HG02759 (cell line): ENCODE results near the gene SLC22A14.
A peak's percentile ranks its signal among the peaks of the same experiment; 100 is the strongest.

Experiments used
- ATAC-seq: cut with Tn5 transposase; IDR thresholded peaks from one replicate; pipeline ENCODE4 v1.9.1; 2021; ENCODE audit warnings: mild to moderate bottlenecking, moderate library complexity; ENCODE audit not compliant: unreplicated experiment

SLC22A14 gene

DNA sequence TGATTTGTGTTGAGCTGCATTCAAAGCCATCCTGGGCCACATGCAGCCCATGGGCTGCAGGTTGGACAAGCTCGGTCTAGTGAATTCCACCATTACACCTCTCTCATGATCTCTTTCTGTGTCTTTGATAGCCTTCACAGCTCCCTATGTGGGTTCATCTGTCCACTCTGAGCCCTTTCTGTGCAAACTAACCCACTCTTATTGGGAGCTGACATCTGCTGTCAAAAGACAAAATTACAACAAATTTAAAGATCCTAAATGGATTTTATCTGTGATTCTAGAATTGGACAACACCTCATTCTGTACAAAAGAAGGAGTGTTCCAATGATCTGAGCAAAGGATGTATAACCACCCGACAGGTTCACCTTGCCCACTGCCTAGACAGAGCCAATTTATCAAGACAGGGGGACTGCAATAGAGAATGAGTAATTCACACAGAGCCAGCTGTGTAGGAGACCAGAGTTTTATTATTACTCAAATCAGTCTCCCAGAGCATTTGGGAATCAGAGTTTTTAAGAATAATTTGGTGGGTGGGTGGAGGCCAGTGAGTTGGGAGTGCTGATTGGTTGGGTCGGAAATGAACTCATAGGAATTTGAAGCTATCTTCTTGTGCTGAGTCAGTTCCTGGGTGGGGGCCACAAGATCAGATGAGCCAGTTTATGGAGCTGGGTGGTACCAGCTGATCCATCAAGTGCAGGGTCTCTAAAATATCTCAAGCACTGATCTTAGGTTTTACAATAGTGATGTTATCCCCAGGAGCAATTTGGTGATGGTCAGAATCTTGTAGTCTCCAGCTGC is 61.9 kb downstream of the SLC22A14 start:
- no peak for ATAC-seq

GRCh38 chr3:38345879-38346586 is 63.9 kb downstream of the SLC22A14 start:
- no peak for ATAC-seq

DNA sequence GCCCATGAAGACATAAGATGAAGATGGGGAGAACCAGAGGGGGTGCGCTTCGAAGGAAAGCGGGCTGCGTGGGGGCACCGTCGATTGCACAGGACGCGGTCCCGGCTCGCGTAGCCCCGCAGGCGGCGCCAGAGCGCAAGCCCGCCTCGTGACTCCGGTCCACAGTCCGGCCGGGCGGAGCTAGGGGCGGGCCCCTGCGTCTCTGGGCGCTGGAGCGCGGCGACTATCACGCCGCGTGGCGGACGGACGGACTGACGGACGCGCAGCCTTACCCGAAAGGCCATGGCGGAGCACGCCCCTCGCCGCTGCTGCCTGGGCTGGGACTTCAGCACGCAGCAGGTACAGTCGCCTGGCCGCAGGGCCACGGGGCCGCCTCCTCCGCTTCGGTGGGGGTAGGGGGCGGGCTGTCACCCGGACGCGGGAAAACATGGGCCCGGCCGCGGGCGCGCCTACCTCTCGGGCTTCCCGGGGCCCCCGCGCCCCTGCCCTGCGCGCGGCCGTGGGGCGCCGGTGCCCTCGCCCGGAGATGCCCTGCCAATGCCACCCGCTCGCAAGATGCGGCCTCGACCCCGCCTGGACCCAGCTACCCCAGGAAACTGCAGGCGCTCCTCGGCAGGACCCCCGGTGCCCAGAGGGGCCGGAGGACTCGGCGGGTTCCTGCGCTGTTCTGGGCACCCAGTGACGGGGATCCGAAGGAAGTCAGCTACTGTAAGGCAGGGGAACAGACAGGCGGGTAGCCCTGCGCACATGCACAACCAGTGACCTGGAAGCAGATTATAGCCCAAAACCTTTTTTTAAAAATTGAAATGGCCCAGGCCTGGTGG is 64.7 kb downstream of the SLC22A14 start, which contains the start of gene XYLB:
Gene XYLB, plus strand, starts transcription at position 199 of the 824 bp plus-strand sequence. Its CDS starts 84 bp downstream, at position 283.
- ATAC-seq = peak; percentile 97

DNA sequence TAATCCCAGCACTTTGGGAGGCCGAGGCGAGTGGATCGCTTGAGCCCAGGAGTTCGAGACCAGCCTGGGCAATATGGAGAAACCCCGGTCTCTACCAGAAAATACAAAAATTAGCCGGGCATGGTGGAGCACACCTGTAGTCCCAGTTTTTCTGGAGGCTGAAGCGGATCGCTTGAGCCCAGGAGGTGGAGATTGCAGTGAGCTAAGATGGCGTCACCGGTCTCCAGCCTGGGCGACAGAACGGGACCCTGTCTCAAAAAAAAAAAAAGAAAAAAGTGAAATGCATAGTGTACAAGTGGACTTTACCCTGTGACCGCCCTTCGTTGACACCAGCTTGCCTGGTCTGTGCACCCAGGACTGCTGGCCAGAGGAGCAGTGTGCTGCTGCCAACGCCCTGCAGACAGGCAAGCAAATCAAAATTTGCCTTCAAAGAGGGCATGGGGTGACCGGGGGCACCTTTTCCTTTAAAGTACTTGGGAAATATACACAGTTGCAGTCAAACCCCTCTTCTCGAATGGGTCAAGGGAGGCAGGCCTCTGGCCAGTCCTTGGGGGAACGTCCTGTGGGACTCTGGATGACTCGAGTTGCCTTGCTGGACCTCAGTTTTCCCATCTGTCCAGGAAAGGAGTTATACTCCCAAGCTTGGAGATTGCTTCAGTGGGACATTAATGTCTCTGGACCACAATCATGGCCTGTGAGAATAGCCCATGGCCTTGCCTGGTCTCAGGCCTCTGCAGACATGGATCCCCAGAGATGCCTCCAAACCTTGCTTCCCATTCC is 65.5 kb downstream of the SLC22A14 start:
- no peak for ATAC-seq

- ATAC-seq = no peak
Observed at GRCh38 chr3:38348903-38349302, 66.8 kb downstream of the SLC22A14 start.

- no peak for ATAC-seq
Observed at GRCh38 chr3:38349684-38350359, 67.7 kb downstream of the SLC22A14 start.

GRCh38 chr3:38353151-38353550 is 71.1 kb downstream of the SLC22A14 start:
- no peak for ATAC-seq

- ATAC-seq = no peak
Observed at GRCh38 chr3:38354588-38355330, 72.7 kb downstream of the SLC22A14 start.

DNA sequence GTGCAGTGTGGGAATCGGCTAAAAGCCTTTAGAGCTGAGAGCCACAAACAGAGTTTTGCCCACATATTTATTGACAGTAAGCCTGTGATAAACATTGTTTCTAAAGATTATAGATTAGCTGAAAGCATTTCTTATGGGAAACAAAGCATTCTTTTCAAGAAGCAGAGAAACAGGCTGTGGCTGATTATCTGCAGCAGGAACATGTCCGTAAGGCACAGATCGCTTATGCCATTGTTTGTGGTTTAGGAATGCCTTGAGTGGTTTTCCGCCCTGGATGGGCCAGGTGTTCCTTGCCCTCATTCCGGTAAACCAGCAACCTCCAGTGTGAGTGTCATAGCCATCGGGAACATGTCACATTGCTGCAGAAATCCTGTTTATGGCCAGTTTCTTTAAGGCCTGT is 76.9 kb downstream of the SLC22A14 start:
- ATAC-seq = no peak

DNA sequence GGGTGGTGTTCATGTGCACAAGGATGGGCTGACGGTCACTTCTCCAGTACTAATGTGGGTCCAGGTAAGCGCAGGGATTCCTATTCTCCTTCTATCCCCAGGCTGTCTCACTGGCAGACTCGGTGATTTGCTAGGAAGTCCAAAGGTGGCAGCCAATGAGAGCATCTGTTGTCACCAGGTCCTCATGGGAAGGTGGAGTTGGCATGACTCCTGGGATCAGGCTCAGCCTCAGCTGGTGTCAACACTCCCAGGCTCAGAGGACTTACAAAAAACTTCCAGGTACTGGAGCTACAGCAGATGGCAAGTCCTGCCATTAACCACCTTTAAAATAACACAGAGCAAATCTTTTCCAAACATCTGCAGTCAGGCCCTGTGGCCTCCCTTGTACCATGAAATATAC is 78.3 kb downstream of the SLC22A14 start:
- ATAC-seq = no peak

DNA sequence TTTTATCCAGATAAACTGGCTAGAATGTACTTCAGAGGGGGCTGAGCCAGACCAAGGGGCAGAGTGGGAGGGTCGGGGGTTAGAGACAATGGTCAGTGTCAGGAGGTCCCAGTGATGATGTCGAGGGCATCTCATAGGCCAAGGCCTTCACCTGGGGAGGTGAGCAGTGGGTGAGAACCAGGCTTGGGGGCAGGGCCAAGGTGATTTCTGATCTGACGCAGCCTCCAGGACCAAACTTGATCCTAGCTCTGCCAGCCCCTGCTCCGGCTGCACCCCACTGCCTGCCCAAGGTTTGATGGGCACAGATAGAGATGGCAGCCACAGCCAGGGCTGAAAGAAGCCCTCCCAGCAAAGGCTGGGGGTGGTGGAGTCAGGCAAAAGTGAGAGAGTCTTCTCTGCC is 79.4 kb downstream of the SLC22A14 start:
- ATAC-seq = no peak

- ATAC-seq = no peak
Observed at GRCh38 chr3:38362825-38363224, 80.7 kb downstream of the SLC22A14 start.

DNA sequence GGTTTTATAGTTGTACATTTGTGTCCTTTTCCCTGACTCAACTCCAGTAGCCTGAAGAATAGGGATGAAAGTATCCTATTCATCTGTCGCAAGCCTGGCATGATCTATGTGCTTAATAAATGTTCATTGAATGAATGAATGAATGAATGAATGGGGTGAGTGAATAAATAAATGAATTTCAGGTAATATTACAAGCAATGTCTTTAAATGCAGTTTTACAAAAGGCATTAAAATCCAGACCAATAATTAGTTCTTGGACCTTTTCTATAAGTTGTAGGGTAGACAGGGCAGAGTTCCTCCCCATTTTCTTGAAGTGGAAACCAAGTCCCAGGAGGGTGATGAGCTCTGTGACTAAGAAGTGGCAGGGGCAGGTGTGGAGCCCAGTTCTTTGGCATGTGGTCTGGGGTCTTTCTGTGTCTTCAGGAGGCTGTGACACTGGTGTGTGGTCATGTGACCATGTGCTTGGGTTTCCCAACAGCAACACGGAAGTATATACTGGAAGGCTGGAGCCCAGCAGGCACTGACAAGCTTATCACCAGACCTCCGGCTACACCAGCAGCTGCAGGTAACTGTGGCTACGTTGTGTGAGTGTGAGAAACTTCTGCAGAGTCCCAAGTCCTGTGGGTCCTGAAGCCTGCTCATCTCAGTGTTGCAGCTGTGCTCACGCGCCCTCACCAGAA is 82.8 kb downstream of the SLC22A14 start:
- ATAC-seq = no peak

GRCh38 chr3:38365469-38366062 is 83.5 kb downstream of the SLC22A14 start:
- ATAC-seq = no peak

DNA sequence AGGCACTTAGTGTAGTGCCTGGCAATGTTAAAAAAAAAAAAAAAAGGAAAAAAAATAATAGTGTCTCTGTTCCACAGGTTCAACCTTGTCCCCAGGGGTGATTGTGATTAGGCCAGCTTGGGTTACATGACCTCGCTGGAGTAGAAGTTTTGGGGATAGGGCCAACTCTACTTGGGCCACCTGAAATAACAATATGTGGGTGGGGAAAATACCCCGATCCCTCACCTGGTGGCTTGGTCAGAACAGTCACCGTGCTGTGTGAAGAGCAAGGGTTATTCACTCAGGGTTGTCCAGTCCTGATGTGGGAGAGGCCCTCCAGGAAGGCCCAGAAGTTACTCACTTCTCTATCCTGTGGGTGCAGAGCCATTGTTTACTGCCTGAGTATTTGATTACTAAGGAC is 84.0 kb downstream of the SLC22A14 start:
- ATAC-seq = no peak

DNA sequence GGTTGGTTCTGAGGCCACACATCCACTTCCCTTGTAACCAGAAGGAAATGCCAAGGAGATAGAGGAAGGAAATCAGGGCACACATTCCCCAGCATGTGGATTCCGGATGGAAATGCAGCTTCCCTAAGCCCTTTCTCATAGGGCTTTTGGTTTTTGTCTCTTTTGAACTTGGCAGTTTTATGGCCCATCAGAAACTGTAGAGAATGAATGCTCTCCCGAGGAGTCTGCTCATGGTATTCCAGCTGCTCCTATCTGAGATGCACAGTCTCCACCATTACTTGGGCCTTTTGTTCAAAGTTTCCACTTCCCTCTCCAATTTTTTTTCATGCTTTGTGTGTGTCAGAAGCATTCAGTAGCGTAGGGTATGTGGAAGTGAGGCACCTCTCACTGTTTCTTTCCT is 85.7 kb downstream of the SLC22A14 start:
- ATAC-seq = no peak
